Measurements from ENCODE around the gene CORO7. TPM values are rescaled to one million over a fixed set of nuclear protein-coding genes. Genes with fewer than 3 reads are reported as not detected.
A peak's percentile ranks its signal among the peaks of the same experiment; 100 is the strongest.
"Not testable (repeated sequence)": the region's sequence is repeated elsewhere in the genome, so short reads cannot be mapped to it uniquely, and the experiment has no call there.

CORO7 gene
- total RNA-seq, 2 donors from 2014 or later: 88.6 to 105 TPM

- DNase-seq: no peak
- Mint-ChIP-seq H3K4me3 (no peak overlapping the region), H3K36me3 (ENCODE audit: insufficient read depth in 2 of 2) (peaks cover 10 to 15% of the 10 kb centered on the region in 2 donors)
Measured at GRCh38 chr16:4403133-4403949, 13.1 kb downstream of the CORO7 start.

GRCh38 chr16:4402439-4403132 is 13.8 kb downstream of the CORO7 start:
- peak; percentile 70 to 76 for DNase-seq
- Mint-ChIP-seq H3K36me3 (ENCODE audit: insufficient read depth in 2 of 2) (peaks cover 10 to 15% of the 10 kb centered on the region in 2 donors), H3K27ac (no peak overlapping the region), H3K4me1 (ENCODE audit: low read depth) (no peaks in the 10 kb centered on the region), H3K4me3 (no peak overlapping the region), H3K9me3 (no peaks in the 10 kb centered on the region), H3K27me3 (ENCODE audit: low read depth) (no peaks in the 10 kb centered on the region)
- ATAC-seq (replicated peaks in 1 of 2): peak; percentile 64 to 75

More at GRCh38 chr16:4403133-4403949, 13.1 kb downstream of the CORO7 start:
- no peaks in the 10 kb centered on the region for H3K9me3 Mint-ChIP-seq
- no peaks in the 10 kb centered on the region for H3K27me3 Mint-ChIP-seq (ENCODE audit: low read depth)
- peak; percentile 10 to 18 for ATAC-seq (replicated peaks in 1 of 2)
- H3K27ac Mint-ChIP-seq: no peak overlapping the region
- no peaks in the 10 kb centered on the region for H3K4me1 Mint-ChIP-seq (ENCODE audit: low read depth)

GRCh38 chr16:4401510-4401909 is 14.9 kb downstream of the CORO7 start:
- no peak overlapping the region for H3K4me3 Mint-ChIP-seq
- no peak for ATAC-seq (replicated peaks in 1 of 2)

GRCh38 chr16:4401094-4401501 is 15.3 kb downstream of the CORO7 start:
- no peaks in the 10 kb centered on the region for H3K27me3 Mint-ChIP-seq (ENCODE audit: low read depth)
- ATAC-seq (replicated peaks in 1 of 2) (no peak), DNase-seq (no peak)
- H3K4me3 Mint-ChIP-seq: no peak overlapping the region
- no peaks in the 10 kb centered on the region for H3K9me3 Mint-ChIP-seq
- H3K36me3 Mint-ChIP-seq (ENCODE audit: insufficient read depth in 2 of 2): peaks cover 10 to 13% of the 10 kb centered on the region in 2 donors
- no peak overlapping the region for H3K27ac Mint-ChIP-seq
- H3K4me1 Mint-ChIP-seq (ENCODE audit: low read depth): no peaks in the 10 kb centered on the region

More at GRCh38 chr16:4401510-4401909, 14.9 kb downstream of the CORO7 start:
- Mint-ChIP-seq H3K4me1 (ENCODE audit: low read depth) (no peaks in the 10 kb centered on the region), H3K27ac (no peak overlapping the region), H3K9me3 (no peaks in the 10 kb centered on the region), H3K36me3 (ENCODE audit: insufficient read depth in 2 of 2) (peaks cover 10 to 15% of the 10 kb centered on the region in 2 donors), H3K27me3 (ENCODE audit: low read depth) (no peaks in the 10 kb centered on the region)
- DNase-seq: no peak

- H3K27ac Mint-ChIP-seq: no peak overlapping the region
- DNase-seq (no peak), ATAC-seq (replicated peaks in 1 of 2) (no peak)
- no peaks in the 10 kb centered on the region for H3K27me3 Mint-ChIP-seq (ENCODE audit: low read depth)
- H3K4me1 Mint-ChIP-seq (ENCODE audit: low read depth): no peaks in the 10 kb centered on the region
- no peaks in the 10 kb centered on the region for H3K9me3 Mint-ChIP-seq
- peaks cover 7 to 14% of the 10 kb centered on the region in 2 donors for H3K36me3 Mint-ChIP-seq (ENCODE audit: insufficient read depth in 2 of 2)
- no peak overlapping the region for H3K4me3 Mint-ChIP-seq
Measured at GRCh38 chr16:4399001-4399730, 17.2 kb downstream of the CORO7 start.

- Mint-ChIP-seq H3K4me1 (ENCODE audit: low read depth) (no peaks in the 10 kb centered on the region), H3K36me3 (ENCODE audit: insufficient read depth in 2 of 2) (peaks cover 2 to 6% of the 10 kb centered on the region in 2 donors), H3K9me3 (no peaks in the 10 kb centered on the region), H3K4me3 (no peak overlapping the region), H3K27me3 (ENCODE audit: low read depth) (no peaks in the 10 kb centered on the region), H3K27ac (no peak overlapping the region)
- no peak for DNase-seq
- no peak for ATAC-seq (replicated peaks in 1 of 2)
Measured at GRCh38 chr16:4395055-4395726, 21.2 kb downstream of the CORO7 start.

GRCh38 chr16:4393850-4394249 is 22.5 kb downstream of the CORO7 start:
- H3K9me3 Mint-ChIP-seq; H3K27me3 Mint-ChIP-seq (ENCODE audit: low read depth); DNase-seq; H3K4me1 Mint-ChIP-seq (ENCODE audit: low read depth); H3K36me3 Mint-ChIP-seq (ENCODE audit: insufficient read depth in 2 of 2); H3K27ac Mint-ChIP-seq; ATAC-seq (replicated peaks in 1 of 2); H3K4me3 Mint-ChIP-seq: not testable (repeated sequence)

GRCh38 chr16:4393240-4393600 is 23.2 kb downstream of the CORO7 start:
- ATAC-seq (replicated peaks in 1 of 2) (no peak), DNase-seq (no peak)
- H3K9me3 Mint-ChIP-seq: no peaks in the 10 kb centered on the region
- H3K4me3 Mint-ChIP-seq: no peak overlapping the region
- H3K27ac Mint-ChIP-seq: no peak overlapping the region
- H3K4me1 Mint-ChIP-seq (ENCODE audit: low read depth): no peaks in the 10 kb centered on the region
- no peaks in the 10 kb centered on the region for H3K27me3 Mint-ChIP-seq (ENCODE audit: low read depth)
- H3K36me3 Mint-ChIP-seq (ENCODE audit: insufficient read depth in 2 of 2): peaks cover 2 to 6% of the 10 kb centered on the region in 2 donors

GRCh38 chr16:4392382-4393239 is 23.8 kb downstream of the CORO7 start:
- H3K9me3 Mint-ChIP-seq: no peaks in the 10 kb centered on the region
- H3K4me3 Mint-ChIP-seq: no peak overlapping the region
- no peak overlapping the region for H3K27ac Mint-ChIP-seq
- ATAC-seq (replicated peaks in 1 of 2) (no peak), DNase-seq (no peak)
- H3K27me3 Mint-ChIP-seq (ENCODE audit: low read depth): no peaks in the 10 kb centered on the region
- H3K4me1 Mint-ChIP-seq (ENCODE audit: low read depth): no peaks in the 10 kb centered on the region
- H3K36me3 Mint-ChIP-seq (ENCODE audit: insufficient read depth in 2 of 2): peaks cover 2 to 6% of the 10 kb centered on the region in 2 donors

- ATAC-seq (replicated peaks in 1 of 2): no peak
- no peaks in the 10 kb centered on the region for H3K9me3 Mint-ChIP-seq
- no peak overlapping the region for H3K4me3 Mint-ChIP-seq
- peaks cover 2 to 6% of the 10 kb centered on the region in 2 donors for H3K36me3 Mint-ChIP-seq (ENCODE audit: insufficient read depth in 2 of 2)
- no peaks in the 10 kb centered on the region for H3K27me3 Mint-ChIP-seq (ENCODE audit: low read depth)
- H3K27ac Mint-ChIP-seq: no peak overlapping the region
- no peak for DNase-seq
- no peaks in the 10 kb centered on the region for H3K4me1 Mint-ChIP-seq (ENCODE audit: low read depth)
Measured at GRCh38 chr16:4391631-4392381, 24.6 kb downstream of the CORO7 start.

GRCh38 chr16:4390266-4391260 is 25.8 kb downstream of the CORO7 start:
- H3K36me3 Mint-ChIP-seq (ENCODE audit: insufficient read depth in 2 of 2): peaks cover 2 to 5% of the 10 kb centered on the region in 2 donors
- H3K27me3 Mint-ChIP-seq (ENCODE audit: low read depth): no peaks in the 10 kb centered on the region
- H3K9me3 Mint-ChIP-seq: no peaks in the 10 kb centered on the region
- no peak overlapping the region for H3K4me3 Mint-ChIP-seq
- H3K4me1 Mint-ChIP-seq (ENCODE audit: low read depth): no peaks in the 10 kb centered on the region
- ATAC-seq (replicated peaks in 1 of 2) (no peak), DNase-seq (no peak)
- no peak overlapping the region for H3K27ac Mint-ChIP-seq

All from activated T-cell treated with anti-CD3 and anti-CD28 coated beads, Interleukin-2, amount 50 U/mL, for 72 hours (primary cell).